Frontal cortex (tissue), 4 donors: ENCODE results near the gene COBL. TPM values are rescaled to one million over a fixed set of nuclear protein-coding genes. Genes with fewer than 3 reads are reported as not detected.

Source experiments
- DNase-seq, 2 donors: peaks; one replicate each; pipeline ENCODE4 v3.0.0; 2012; ENCODE audit warnings: low spot score in 2 of 2
- FAIRE-seq: peaks from 2 replicates; lab custom pipeline; 2012; peaks lifted over from hg19 to GRCh38; lab: Jason Lieb, UNC
- total RNA-seq: library from RNA; depleted of rRNA; stranded (reverse); fragments of >200 nt; gene quantifications from one replicate; pipeline ENCODE4 v1.2.3, GENCODE V29; 2014
- donor health status: control.
- donor health status: control.
- donor health status: control.

Gene COBL
- total RNA-seq, 1 donor from 2014 or later, result 2.4 TPM

- no peak for FAIRE-seq
- no peak for DNase-seq
Observed at GRCh38 chr7:51046482-51046881, 270.1 kb downstream of the COBL start.

GRCh38 chr7:51046103-51046466 lies 270.5 kb downstream of the COBL start:
- DNase-seq (no peak), FAIRE-seq (no peak)

GRCh38 chr7:51045319-51046102 lies 271.1 kb downstream of the COBL start:
- FAIRE-seq (no peak), DNase-seq (no peak)

- no peak for DNase-seq
- no peak for FAIRE-seq
Observed at GRCh38 chr7:51043461-51043860, 273.1 kb downstream of the COBL start.

GRCh38 chr7:51040787-51041186 lies 275.8 kb downstream of the COBL start:
- FAIRE-seq (no peak), DNase-seq (no peak)

- FAIRE-seq, result no peak
- no peak for DNase-seq
Observed at GRCh38 chr7:51038573-51038972, 278.0 kb downstream of the COBL start.

GRCh38 chr7:51035716-51036115 lies 280.9 kb downstream of the COBL start:
- FAIRE-seq, result no peak

GRCh38 chr7:51034521-51035264 lies 281.9 kb downstream of the COBL start:
- FAIRE-seq (no peak), DNase-seq (no peak)

More at GRCh38 chr7:51035716-51036115, 280.9 kb downstream of the COBL start:
- DNase-seq, result no peak

GRCh38 chr7:51033727-51034520 lies 282.7 kb downstream of the COBL start:
- FAIRE-seq (no peak), DNase-seq (no peak)

- no peak for FAIRE-seq
- no peak for DNase-seq
Observed at GRCh38 chr7:51031791-51032515, 284.7 kb downstream of the COBL start.

- no peak for DNase-seq
- no peak for FAIRE-seq
Observed at GRCh38 chr7:51031216-51031615, 285.4 kb downstream of the COBL start.

- FAIRE-seq (no peak), DNase-seq (no peak)
Observed at GRCh38 chr7:51029701-51030191, 286.9 kb downstream of the COBL start.

GRCh38 chr7:51029131-51029530 lies 287.5 kb downstream of the COBL start:
- FAIRE-seq (no peak), DNase-seq (no peak)

GRCh38 chr7:51027935-51028830 lies 288.4 kb downstream of the COBL start:
- FAIRE-seq, result no peak
- DNase-seq, result no peak

GRCh38 chr7:51027106-51027934 lies 289.3 kb downstream of the COBL start:
- FAIRE-seq (no peak), DNase-seq (no peak)

GRCh38 chr7:51026341-51026740 lies 290.3 kb downstream of the COBL start:
- no peak for FAIRE-seq
- DNase-seq, result no peak

GRCh38 chr7:51025668-51026067 lies 290.9 kb downstream of the COBL start:
- no peak for FAIRE-seq
- no peak for DNase-seq

- DNase-seq, result no peak
- FAIRE-seq, result no peak
Observed at GRCh38 chr7:51024867-51025266, 291.7 kb downstream of the COBL start.
